A549 (cell line): ENCODE results near the gene KCNA2.

ENCODE experiments used
- BHLHE40 ChIP-seq: IDR thresholded peaks from 2 replicates; pipeline ENCODE4 v1.6.1; 2012; ENCODE audit warnings: low read depth, low read length, inconsistent platforms
- MAZ ChIP-seq: fragments of 150-350 bp; IDR thresholded peaks from 2 replicates; pipeline ENCODE4 v1.6.1; 2014; ENCODE audit warnings: antibody characterized with exemption, low read depth, low read length, borderline replicate concordance
- MYC ChIP-seq: IDR thresholded peaks from 2 replicates; pipeline ENCODE4 v1.6.1; 2012; ENCODE audit warnings: mild to moderate bottlenecking, inconsistent platforms, low read length, improper control_type of control experiment, borderline replicate concordance
- NR3C1 ChIP-seq: fragments of >200 bp; sonication (Bioruptor Twin); formaldehyde crosslinking; IDR thresholded peaks from 3 replicates; pipeline ENCODE4 v1.6.1; 2017
- POLR2A ChIP-seq: IDR thresholded peaks from 2 replicates; pipeline ENCODE4 v1.6.1; 2012; ENCODE audit warnings: mild to moderate bottlenecking, low read length
- TF ChIP-seq, protein P1 (sequence below): fragments of >200 bp; sonication (Bioruptor Twin); formaldehyde crosslinking; IDR thresholded peaks from 3 replicates; pipeline ENCODE4 v1.5.1; 2016
- TF ChIP-seq, protein P2 (sequence below): fragments of 450-650 bp; IDR thresholded peaks from 2 replicates; pipeline ENCODE4 v1.6.1; 2014; ENCODE audit warnings: antibody characterized with exemption
- TF ChIP-seq, protein P3 (sequence below): IDR thresholded peaks from 2 replicates; pipeline ENCODE4 v1.6.1; 2012

DNA sequence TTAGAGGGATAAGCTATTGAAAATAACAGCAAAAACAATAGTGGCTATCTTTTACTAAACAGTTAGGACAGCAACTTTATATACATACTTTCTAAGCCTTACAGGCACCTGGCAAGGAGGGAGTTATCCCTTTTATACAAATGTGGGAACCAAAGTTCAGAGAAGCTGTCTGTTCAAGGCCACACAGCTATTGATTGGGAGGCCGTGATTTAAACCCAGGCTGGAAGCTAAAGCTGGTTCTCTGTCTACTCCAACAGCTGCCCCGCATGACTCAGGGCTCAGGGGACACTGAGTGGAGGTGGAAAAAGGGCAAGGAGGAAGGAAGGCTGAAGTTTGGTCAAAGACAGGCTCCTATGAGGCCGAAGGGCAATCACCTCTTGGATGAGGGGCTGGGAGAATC lies 26.7 kb downstream of the KCNA2 start:
- TF ChIP-seq, protein P1, sequence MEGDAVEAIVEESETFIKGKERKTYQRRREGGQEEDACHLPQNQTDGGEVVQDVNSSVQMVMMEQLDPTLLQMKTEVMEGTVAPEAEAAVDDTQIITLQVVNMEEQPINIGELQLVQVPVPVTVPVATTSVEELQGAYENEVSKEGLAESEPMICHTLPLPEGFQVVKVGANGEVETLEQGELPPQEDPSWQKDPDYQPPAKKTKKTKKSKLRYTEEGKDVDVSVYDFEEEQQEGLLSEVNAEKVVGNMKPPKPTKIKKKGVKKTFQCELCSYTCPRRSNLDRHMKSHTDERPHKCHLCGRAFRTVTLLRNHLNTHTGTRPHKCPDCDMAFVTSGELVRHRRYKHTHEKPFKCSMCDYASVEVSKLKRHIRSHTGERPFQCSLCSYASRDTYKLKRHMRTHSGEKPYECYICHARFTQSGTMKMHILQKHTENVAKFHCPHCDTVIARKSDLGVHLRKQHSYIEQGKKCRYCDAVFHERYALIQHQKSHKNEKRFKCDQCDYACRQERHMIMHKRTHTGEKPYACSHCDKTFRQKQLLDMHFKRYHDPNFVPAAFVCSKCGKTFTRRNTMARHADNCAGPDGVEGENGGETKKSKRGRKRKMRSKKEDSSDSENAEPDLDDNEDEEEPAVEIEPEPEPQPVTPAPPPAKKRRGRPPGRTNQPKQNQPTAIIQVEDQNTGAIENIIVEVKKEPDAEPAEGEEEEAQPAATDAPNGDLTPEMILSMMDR: no peak
- TF ChIP-seq MYC: no peak
- TF ChIP-seq NR3C1: no peak
- no peak for TF ChIP-seq POLR2A
- no peak for TF ChIP-seq BHLHE40
- TF ChIP-seq, protein P2, sequence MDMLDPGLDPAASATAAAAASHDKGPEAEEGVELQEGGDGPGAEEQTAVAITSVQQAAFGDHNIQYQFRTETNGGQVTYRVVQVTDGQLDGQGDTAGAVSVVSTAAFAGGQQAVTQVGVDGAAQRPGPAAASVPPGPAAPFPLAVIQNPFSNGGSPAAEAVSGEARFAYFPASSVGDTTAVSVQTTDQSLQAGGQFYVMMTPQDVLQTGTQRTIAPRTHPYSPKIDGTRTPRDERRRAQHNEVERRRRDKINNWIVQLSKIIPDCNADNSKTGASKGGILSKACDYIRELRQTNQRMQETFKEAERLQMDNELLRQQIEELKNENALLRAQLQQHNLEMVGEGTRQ: no peak
- no peak for TF ChIP-seq MAZ
- TF ChIP-seq, protein P3, sequence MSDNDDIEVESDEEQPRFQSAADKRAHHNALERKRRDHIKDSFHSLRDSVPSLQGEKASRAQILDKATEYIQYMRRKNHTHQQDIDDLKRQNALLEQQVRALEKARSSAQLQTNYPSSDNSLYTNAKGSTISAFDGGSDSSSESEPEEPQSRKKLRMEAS: no peak
